HEK293T (cell line): ENCODE results near the gene MVB12A.

Experiments
- ARNT ChIP-seq: fragments of 450-650 bp; IDR thresholded peaks from 2 replicates; pipeline ENCODE4 v1.6.1; 2017; ENCODE audit warnings: mild to moderate bottlenecking
- BHLHE40 ChIP-seq: fragments of 450-650 bp; IDR thresholded peaks from 2 replicates; pipeline ENCODE4 v1.6.1; 2016; ENCODE audit warnings: mild to moderate bottlenecking, moderate library complexity, borderline replicate concordance
- ELF4 ChIP-seq: fragments of 450-650 bp; IDR thresholded peaks from 2 replicates; pipeline ENCODE4 v1.6.1; 2017; ENCODE audit warnings: antibody characterized with exemption
- FOXA1 ChIP-seq: fragments of 450-650 bp; IDR thresholded peaks from 2 replicates; pipeline ENCODE4 v1.6.1; 2016; ENCODE audit warnings: mild to moderate bottlenecking
- HDGF ChIP-seq: fragments of 450-650 bp; IDR thresholded peaks from 2 replicates; pipeline ENCODE4 v1.6.1; 2017; ENCODE audit warnings: antibody characterized with exemption, borderline replicate concordance
- L3MBTL2 ChIP-seq: fragments of 450-650 bp; conservative IDR thresholded peaks from 2 replicates; pipeline ENCODE4 v1.6.1; 2016; ENCODE audit warnings: mild to moderate bottlenecking
- LEF1 ChIP-seq: fragments of 450-650 bp; IDR thresholded peaks from 2 replicates; pipeline ENCODE4 v1.6.1; 2017; ENCODE audit warnings: mild to moderate bottlenecking, borderline replicate concordance
- NFRKB ChIP-seq: fragments of 450-650 bp; IDR thresholded peaks from 2 replicates; pipeline ENCODE4 v1.6.1; 2016; ENCODE audit warnings: mild to moderate bottlenecking, moderate library complexity
- SP1 ChIP-seq: fragments of 450-650 bp; IDR thresholded peaks from 2 replicates; pipeline ENCODE4 v1.6.1; 2017
- SUZ12 ChIP-seq: fragments of 450-650 bp; IDR thresholded peaks from 2 replicates; pipeline ENCODE4 v1.6.1; 2016; ENCODE audit warnings: mild to moderate bottlenecking
- TARDBP ChIP-seq: fragments of 450-650 bp; IDR thresholded peaks from 2 replicates; pipeline ENCODE4 v1.6.1; 2016
- ZNF384 ChIP-seq: fragments of 450-650 bp; IDR thresholded peaks from 2 replicates; pipeline ENCODE4 v1.6.1; 2016

DNA sequence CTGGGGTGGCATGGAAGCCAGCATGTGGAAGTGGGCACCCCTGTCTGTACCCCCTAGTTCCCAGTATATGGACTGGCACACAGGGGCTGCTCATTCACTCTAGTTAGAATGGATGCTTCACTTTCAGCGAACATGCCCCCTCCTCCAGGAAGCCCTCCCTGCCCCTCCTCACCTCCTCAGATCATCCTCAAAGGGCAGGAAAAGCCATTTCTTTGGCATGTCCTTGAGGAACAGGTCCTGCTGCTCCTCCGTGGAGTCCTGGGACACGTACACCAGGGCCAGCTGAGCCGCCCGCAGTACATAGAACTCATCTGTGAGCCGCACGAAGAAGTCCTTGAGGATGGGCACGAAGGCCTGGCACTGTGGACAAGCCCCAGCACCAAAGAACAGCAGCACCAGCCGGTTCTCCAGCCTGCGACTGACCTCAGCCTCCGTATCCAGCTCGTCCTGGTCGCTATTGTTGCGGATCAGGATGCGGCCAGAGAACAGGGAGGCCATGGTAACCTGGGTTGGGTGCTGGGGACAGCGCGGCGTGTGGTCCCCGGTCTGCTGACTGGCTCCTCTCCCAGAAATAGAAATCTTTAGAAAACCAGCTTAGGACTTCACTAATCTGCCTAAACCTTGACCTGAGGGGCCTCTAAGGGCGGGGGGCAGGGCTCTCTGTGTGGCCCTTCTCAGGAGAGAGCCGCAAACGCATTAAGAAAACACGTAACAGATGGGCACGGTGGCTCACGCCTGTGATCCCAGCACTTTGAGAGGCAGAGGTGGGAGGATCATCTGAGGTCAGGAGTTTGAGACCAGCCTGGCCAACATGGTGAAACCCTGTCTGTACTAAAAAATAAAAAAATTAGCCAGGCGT is 40.8 kb downstream of the MVB12A start, which contains the start of gene NXNL1:
- TF ChIP-seq ZNF384 (no peak), ARNT (no peak), HDGF (no peak), FOXA1 (no peak), ELF4 (no peak), L3MBTL2 (no peak), NFRKB (no peak), SUZ12 (no peak), BHLHE40 (no peak), SP1 (no peak), TARDBP (no peak), LEF1 (no peak)
